ENCODE data around the gene ZBTB45.
"Not testable (repeated sequence)": the region's sequence is repeated elsewhere in the genome, so short reads cannot be mapped to it uniquely, and the experiment has no call there.

ZBTB45 gene

DNA sequence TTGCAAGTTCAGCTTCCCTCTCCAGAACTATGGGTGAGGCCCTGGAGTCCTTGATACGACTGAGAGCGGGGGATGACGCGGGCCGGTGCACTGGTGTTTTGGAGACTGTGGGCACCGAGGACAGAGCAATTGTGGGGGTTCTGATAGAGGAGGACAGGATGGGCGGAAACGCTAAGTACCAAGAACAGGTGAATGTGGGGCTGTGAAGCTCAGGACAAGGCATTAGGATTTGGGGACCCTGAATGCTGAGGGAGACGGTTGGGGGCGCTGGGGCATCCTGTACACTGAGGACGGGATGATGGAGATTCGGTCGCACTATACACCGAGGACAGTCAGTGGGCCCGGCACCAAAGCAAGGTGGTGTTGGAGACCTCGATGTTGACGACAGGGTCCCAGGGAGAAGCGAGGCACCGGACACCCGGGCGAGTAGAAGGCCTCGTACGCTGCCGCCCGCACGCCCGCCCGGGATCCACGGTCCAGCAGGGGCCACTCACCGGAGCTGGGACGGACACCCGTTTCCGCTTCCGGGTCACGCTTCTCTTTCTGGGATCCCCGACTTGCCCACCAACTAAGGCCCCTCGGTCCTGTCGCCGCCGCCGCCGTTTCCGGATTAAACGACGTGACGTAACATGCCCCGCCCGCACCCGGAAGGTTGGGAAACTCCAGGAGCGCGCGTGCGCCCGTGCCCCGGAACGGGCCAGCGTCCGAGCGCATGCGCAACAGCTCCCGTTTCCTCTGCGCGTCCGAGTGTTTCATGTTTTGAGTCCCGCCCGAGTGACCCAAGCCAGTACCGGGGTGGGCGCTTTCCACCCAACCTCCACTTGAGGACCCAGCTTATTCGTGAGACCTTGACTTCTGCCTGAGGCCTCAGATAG lies 35.1 kb upstream of the ZBTB45 start, which contains the start of gene CHMP2A:
Gene CHMP2A (minus strand): TSS at position 612 of the 875 bp plus-strand sequence. CDS start 893 bp downstream, outside the sequence.
- DNase-seq (ENCODE audit: low read depth) = peak; percentile 98

DNA sequence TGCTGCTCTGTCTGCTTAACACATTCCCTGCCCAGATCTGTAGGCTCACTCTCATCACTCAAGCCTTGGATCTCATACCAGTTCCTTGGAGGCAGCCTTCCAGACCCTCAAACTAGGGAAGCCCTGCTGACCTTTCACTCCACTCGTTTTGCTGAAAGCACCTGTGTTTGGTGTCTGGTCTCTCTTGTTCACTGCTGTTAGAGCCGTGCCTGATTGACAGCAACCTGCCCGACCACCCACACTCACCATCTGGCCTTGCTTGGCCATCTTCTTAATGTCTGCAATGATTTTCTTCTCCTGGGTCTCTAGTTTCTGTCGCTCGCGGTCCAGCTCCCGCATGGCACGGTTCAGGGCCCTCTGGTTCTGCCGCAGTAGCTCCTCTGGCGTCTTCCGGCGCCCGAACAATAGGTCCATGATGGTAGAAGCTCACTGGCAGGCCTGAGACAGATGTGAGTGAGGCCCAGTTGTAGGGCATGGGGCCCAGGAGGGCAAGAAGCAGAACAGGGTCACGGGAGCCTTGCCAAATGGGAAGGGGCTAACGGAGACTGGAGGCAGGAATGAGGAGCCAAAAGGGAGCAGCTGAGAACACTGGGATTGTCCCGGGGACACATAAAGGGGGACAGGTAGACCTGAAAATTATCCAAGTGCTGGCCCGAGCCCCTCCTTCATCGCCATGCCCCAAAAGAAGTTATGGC lies 34.3 kb upstream of the ZBTB45 start:
- DNase-seq (ENCODE audit: low read depth) = no peak

DNA sequence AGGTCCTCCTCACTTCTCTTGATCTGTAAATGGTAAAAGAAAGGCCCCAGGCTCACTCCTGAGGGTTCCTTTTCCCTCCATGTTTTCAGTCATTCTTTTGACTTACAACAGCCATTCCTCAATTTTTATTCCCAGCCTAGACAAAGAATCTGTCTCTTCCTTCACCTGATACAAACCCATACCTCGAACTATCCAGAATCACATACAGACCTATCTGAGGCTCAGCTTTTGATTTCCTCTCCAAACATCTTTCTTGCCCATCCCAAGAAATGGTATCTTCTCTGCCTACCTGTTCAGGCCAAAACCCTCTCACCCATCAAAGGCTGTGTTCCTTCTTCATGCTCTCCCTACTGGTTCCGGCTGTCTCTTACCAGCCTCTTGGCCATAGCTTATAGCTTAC lies 33.0 kb upstream of the ZBTB45 start:
- DNase-seq (ENCODE audit: low read depth) = no peak

DNA sequence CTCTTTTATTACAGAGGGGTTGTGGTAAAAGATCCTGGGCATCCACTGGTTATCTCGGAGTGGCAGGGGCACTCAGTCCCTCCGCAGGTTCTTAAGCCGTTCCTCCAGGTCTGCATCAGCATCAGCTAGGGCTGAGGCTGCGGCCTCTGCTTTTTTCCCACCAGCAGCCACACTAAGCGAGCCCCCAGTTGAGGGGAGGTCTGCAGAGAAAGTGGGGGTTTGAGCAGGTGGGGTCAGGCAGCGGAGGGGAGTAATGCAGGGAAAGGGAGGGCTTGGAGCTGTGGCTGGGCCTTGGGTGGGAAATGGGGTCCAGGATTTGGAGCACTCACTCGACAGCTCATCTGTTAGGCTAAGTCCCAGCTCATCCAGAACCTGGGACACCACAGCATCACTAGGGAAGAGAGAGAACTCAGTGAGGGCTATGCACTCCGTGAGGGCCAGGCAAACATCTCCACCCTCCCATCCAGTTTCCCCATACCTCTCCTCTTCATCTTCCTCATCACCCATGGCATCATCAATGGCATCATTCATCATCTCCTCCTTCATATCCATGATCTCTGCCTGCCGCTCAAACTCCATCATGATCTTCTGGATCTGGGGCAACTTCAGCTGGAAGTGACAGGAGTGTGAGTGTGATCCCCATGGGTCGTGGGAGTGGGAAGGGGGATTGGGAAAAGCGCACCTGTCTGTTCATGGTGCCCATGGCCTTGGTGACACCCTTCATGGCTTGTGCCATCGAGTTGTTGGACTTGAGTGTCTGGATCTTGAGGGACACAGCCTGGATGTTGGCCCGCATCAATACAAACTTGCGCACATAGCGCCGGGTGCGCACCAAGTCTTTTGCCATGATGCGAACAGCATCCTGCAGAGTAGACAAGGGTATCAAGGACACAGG lies 32.2 kb upstream of the ZBTB45 start:
- DNase-seq (ENCODE audit: low read depth) = no peak

DNA sequence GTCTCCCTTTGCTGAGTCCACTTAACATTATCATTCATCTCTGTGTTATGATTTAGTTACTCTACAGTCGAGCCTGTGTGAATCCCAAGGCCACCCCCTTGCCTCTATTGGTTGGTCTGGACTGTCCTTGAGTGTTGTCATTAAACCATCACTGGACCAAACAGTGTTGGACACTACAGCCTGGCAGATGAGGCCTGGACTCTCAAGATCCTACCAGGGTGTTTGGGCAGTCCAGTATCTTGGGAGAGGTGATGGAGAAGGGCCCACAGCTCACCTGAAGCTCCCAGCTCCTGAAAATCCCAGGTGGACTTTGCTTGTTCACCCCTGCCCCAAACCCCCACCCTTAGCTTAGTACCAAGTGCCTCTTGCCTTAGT lies 31.5 kb upstream of the ZBTB45 start:
- no peak for DNase-seq (ENCODE audit: low read depth)

DNA sequence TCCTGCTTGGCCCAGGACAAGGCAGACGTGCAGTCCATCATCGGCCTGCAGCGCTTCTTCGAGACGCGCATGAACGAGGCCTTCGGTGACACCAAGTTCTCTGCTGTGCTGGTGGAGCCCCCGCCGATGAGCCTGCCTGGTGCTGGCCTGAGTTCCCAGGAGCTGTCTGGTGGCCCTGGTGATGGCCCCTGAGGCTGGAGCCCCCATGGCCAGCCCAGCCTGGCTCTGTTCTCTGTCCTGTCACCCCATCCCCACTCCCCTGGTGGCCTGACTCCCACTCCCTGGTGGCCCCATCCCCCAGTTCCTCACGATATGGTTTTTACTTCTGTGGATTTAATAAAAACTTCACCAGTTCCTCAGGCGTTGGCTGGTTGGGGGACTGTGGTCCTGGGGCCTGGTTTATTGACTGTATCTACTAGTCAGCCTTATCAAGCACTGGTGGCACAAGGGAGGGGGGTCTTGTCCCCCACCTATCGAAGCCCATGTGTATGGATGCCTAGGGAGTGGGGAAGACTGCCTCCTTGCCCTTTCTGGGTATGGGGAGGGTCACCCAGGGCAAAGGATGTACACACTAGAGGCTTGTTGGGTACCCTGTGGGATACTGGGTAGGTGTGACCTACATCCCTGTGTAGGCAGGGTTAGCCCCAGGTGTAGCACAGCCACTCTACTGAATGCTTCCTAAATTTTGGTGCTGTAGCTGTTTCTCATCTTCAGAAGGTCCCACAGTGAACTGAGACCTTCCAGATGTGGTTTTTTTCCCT lies 30.9 kb upstream of the ZBTB45 start:
- no peak for DNase-seq (ENCODE audit: low read depth)

DNA sequence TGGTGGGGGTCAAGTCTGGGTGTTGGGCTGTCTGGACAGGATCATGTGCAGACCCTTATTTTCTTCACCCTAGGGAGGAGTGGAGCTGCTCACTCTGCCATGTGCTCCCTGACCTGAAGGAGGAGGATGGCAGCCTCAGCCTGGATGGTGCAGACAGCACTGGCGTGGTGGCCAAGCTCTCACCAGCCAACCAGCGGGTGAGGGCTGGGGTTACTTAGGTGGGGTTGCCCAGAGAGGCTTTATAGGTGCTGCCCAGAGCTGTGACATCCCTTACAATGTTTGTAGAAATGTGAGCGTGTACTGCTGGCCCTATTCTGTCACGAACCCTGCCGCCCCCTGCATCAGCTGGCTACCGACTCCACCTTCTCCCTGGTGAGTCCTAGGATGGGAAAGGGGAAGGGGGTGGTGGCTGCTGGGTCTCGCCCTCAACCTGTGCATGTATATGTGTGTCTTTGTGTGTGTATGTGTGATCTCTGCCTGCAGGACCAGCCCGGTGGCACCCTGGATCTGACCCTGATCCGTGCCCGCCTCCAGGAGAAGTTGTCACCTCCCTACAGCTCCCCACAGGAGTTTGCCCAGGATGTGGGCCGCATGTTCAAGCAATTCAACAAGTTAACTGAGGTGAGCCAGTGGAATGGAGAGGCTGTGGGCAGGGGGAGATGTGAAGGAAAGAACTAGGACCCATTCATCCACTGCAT lies 30.2 kb upstream of the ZBTB45 start:
- no peak for DNase-seq (ENCODE audit: low read depth)

DNA sequence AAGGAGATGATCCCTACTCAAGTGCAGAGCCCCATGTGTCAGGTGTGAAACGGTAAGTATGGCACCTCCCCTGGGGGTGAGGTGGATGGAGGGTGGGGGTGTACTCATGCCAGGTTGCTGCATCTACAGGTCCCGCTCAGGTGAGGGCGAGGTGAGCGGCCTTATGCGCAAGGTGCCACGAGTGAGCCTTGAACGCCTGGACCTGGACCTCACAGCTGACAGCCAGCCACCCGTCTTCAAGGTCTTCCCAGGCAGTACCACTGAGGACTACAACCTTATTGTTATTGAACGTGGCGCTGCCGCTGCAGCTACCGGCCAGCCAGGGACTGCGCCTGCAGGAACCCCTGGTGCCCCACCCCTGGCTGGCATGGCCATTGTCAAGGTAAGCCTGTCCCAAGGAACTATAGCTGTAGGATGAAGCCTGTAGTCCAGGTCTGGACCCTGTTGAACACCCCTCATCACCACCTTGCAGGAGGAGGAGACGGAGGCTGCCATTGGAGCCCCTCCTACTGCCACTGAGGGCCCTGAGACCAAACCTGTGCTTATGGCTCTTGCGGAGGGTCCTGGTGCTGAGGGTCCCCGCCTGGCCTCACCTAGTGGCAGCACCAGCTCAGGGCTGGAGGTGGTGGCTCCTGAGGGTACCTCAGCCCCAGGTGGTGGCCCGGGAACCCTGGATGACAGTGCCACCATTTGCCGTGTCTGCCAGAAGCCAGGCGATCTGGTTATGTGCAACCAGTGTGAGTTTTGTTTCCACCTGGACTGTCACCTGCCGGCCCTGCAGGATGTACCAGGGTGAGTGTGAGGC lies 29.5 kb upstream of the ZBTB45 start:
- DNase-seq (ENCODE audit: low read depth) = no peak

DNA sequence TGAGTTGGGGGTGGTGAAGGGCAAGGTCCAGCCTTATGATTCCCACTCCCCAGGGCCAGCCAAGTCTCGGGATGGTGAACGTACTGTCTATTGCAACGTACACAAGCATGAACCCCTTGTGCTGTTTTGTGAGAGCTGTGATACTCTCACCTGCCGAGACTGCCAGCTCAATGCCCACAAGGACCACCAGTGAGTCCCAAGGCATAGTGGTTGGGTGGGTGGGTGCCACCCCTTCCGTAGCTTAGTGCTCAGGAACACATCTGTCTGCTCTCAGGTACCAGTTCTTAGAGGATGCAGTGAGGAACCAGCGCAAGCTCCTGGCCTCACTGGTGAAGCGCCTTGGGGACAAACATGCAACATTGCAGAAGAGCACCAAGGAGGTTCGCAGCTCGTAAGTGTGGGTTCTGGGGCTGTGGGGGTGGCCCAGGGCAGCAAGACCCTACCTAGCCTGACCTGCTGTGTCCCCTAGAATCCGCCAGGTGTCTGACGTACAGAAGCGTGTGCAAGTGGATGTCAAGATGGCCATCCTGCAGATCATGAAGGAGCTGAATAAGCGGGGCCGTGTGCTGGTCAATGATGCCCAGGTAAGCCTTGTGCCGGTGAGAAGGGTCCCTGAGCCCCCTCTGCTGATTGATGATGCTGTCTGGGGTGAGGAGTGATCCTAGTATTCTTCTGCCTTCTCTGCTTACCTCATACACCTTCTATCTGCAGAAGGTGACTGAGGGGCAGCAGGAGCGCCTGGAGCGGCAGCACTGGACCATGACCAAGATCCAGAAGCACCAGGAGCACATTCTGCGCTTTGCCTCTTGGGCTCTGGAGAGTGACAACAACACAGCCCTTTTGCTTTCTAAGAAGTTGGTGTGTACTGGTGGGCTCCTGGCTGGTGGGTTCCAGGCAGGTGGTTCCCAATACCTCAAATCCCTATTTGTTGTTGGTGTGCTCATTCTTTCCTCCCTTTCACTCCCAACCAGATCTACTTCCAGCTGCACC lies 28.0 kb upstream of the ZBTB45 start:
- DNase-seq (ENCODE audit: low read depth) = no peak

DNA sequence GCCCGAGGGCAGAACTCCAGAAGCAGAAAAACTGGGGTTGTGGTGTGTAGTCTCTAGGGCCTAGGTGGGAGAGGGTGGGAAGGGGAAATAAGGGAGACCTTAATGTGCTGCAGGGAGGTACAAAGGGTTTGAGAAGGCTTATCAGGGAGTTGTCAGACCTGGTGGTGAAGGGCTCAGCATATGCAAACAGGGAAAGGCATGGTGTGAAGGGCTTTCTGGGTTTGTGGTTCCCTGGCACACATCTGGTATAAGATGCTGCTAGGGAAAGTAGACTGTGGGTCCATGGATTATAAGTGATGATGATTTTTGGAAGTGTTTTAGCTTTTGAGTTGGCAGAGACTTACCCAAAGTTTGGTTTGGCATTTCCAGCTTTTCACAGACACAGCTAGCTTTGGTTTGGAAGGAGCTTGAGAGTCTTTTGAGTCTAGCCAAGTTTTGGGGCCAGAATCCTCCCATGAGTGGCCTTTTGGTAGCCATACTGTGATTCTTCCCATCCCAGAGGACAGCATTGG lies 26.5 kb upstream of the ZBTB45 start:
- no peak for DNase-seq (ENCODE audit: low read depth)

DNA sequence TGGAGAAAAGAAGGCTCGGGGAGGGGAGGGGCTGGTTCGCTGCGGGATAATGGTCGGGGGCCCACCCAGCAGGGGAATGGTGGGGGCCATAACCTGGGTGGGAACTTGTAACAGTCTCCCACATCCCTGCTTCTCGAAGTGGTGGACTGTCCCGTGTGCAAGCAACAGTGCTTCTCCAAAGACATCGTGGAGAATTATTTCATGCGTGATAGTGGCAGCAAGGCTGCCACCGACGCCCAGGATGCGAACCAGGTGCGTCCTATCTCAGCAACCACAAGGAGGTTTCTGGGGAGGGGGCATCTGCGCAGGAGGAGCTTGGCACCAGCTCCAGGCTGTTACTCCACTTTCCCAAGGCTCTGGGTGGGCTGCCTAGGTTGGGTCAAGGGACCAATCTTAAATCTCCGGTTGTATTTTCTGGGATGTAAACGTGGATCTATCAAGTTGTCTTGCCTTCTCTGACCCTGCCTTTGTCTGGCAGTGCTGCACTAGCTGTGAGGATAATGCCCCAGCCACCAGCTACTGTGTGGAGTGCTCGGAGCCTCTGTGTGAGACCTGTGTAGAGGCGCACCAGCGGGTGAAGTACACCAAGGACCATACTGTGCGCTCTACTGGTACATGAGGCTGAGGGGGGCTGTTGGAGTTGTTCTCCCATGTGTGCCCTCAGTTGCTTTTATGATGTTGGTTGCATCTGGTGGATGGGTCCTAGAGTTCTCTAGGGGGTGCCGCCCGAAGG lies 25.8 kb upstream of the ZBTB45 start:
- no peak for DNase-seq (ENCODE audit: low read depth)

DNA sequence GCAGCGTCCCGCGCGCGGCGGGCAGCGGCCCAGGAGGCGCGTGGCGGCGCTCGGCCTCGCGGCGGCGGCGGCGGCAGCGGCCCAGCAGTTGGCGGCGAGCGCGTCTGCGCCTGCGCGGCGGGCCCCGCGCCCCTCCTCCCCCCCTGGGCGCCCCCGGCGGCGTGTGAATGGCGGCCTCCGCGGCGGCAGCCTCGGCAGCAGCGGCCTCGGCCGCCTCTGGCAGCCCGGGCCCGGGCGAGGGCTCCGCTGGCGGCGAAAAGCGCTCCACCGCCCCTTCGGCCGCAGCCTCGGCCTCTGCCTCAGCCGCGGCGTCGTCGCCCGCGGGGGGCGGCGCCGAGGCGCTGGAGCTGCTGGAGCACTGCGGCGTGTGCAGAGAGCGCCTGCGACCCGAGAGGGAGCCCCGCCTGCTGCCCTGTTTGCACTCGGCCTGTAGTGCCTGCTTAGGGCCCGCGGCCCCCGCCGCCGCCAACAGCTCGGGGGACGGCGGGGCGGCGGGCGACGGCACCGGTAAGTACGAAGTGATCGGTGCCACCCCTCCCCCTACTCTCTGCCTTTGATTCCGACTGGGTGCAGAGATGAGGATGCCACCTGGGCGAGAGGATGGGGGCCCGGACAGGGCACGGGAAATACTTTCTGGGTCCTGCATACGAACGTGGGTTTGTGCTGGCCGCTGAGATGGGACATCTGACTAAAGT lies 25.1 kb upstream of the ZBTB45 start:
- peak; percentile 63 for DNase-seq (ENCODE audit: low read depth)

DNA sequence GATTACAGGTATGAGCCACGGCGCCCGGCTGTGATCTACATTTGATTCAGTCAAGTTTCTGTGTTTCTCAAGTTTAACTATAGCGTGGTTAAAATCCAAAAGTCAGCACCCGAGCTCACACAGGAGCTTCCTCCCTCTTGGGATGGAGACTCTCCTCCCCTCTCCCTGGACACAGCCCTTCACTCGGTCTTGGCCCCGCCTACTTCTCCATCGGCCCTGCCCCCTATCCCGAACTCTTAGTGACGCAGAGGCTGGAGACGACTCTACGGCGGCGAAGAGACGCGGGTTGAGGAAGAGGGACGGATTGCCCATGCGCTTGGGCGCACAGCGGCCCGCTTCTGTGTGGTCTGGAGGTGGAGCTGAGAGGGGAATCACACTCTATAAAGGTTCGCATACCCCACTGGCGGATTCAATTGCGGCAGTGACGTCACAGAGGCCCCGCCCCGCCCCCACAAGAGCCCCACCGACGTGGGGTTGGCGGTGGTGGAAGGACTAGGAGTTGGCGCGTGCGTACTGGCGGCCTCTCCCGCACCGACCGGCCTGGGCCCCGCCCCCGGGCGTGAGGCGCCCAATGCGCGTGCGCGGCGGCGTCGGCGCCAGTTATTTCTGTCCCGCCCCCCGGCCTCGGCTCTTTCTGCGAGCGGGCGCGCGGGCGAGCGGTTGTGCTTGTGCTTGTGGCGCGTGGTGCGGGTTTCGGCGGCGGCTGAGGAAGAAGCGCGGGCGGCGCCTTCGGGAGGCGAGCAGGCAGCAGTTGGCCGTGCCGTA lies 24.4 kb upstream of the ZBTB45 start, which contains the start of gene TRIM28:
Gene TRIM28 (plus strand): TSS at position 239 of the 765 bp plus-strand sequence. CDS start 694 bp downstream, outside the sequence.
- DNase-seq (ENCODE audit: low read depth) = peak; percentile 100

DNA sequence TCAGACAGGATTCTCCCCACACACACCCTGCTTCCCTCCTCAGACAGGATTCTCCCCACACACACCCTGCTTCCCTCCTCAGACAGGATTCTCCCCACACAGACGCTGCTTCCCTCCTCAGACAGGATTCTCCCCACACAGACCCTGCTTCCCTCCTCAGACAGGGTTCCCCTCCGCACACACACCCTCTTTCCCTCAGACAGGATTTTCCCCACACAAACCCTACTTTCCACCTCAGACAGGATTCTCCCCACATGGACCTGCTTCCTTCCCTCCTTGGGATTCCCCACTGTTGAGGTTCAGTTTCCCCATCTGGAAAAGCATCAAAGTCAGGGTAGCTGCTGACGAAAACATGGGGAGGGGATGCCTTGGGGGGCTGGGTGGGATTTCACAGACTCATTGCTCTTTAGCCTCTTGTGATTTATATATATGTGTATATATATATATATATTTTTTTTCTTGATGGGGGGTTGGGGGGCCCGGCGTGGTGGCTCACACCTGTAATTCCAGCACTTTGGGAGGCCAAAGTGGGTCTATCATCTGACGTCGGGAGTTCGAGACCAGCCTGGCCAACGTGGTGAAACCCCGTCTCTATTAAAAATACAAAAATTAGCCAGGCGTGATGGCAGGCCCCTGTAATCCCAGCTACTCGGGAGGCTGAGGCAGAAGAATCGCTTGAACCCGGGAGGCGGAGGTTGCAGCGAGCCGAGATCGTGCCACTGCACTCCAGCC lies 23.2 kb upstream of the ZBTB45 start:
- not testable (repeated sequence) for DNase-seq (ENCODE audit: low read depth)

DNA sequence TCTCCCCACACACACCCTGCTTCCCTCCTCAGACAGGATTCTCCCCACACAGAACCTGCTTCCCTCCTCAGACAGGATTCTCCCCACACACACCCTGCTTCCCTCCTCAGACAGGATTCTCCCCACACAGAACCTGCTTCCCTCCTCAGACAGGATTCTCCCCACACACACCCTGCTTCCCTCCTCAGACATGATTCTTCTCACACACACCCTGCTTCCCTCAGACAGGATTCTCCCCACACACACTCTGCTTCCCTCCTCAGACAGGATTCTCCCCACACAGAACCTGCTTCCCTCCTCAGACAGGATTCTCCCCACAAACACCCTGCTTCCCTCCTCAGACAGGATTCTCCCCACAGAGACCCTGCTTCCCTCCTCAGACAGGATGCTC lies 19.6 kb upstream of the ZBTB45 start:
- not testable (repeated sequence) for DNase-seq (ENCODE audit: low read depth)
